NT2/D1 (cell line): ENCODE measurements around the gene DSE.

Experiments used
- SUZ12 ChIP-seq: IDR thresholded peaks from 2 replicates; pipeline ENCODE4 v1.6.1; 2011; ENCODE audit not compliant: insufficient read length, insufficient read depth; ENCODE audit errors: extremely low read depth
- YY1 ChIP-seq: IDR thresholded peaks from 2 replicates; pipeline ENCODE4 v1.6.1; 2011; ENCODE audit not compliant: insufficient read length, insufficient read depth

DNA sequence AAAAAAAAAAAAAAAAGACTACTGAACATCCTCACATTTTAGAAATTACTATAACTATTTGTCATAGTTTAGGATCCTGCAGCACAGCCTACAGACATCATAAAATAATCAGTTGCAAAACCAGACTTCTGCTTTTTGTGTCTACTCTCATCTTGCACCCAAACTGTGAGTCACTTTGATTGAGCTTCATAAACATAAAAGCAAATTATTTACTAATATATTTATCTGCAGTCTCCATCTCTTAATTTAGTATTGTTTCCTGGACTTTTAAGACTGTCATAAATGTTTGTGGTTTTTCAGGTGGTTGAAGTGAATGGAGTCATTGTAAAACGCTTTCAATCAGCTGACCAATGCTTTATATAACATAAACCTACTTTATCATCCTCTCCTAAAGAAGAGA, 75.7 kb downstream of the DSE start:
- TF ChIP-seq YY1 (no peak), SUZ12 (no peak)
